HL-60 (cell line): ENCODE data around the gene ERC2.

Experiments used
- DNase-seq, 2 experiments: peaks; one replicate each; pipeline ENCODE4 v3.0.0-alpha.2; 2010 to 2020; ENCODE audit warnings: low read depth in 1 of 2, low spot score in 1 of 2
- H3K27ac ChIP-seq: fragments of 250-450 bp; sonication (Bioruptor Pico); replicated peaks from 2 replicates; pipeline ENCODE4 v1.5.1; 2020; ENCODE audit warnings: mild to moderate bottlenecking, moderate library complexity
- H3K27me3 ChIP-seq: fragments of 250-450 bp; sonication (Bioruptor Pico); 2 replicates; pipeline ENCODE4 v1.5.1; 2021; ENCODE audit warnings: mild to moderate bottlenecking, moderate library complexity; ENCODE audit not compliant: insufficient read depth, poor library complexity, severe bottlenecking
- H3K4me3 ChIP-seq: replicated peaks from 2 replicates; pipeline ENCODE4 v1.5.1; 2011; ENCODE audit warnings: mild to moderate bottlenecking, control low read depth, low read length; ENCODE audit not compliant: insufficient read depth
- GABPA ChIP-seq: IDR thresholded peaks from 2 replicates; pipeline ENCODE4 v1.6.1; 2012; ENCODE audit warnings: low read depth
- POLR2AphosphoS5 ChIP-seq: IDR thresholded peaks from 2 replicates; pipeline ENCODE4 v1.6.1; 2012; ENCODE audit warnings: low read depth
- SPI1 ChIP-seq: IDR thresholded peaks from 2 replicates; pipeline ENCODE4 v1.6.1; 2012; ENCODE audit warnings: low read depth, mild to moderate bottlenecking, borderline replicate concordance
- TF ChIP-seq, protein P1 (sequence below): IDR thresholded peaks from 2 replicates; pipeline ENCODE4 v1.6.1; 2012; ENCODE audit warnings: low read depth; ENCODE audit not compliant: insufficient replicate concordance
- TF ChIP-seq, protein P2 (sequence below): IDR thresholded peaks from one replicate; pipeline ENCODE4 v1.5.1; 2011; ENCODE audit warnings: low read length, control low read depth, inconsistent platforms; ENCODE audit not compliant: insufficient read depth

The ERC2 gene

DNA sequence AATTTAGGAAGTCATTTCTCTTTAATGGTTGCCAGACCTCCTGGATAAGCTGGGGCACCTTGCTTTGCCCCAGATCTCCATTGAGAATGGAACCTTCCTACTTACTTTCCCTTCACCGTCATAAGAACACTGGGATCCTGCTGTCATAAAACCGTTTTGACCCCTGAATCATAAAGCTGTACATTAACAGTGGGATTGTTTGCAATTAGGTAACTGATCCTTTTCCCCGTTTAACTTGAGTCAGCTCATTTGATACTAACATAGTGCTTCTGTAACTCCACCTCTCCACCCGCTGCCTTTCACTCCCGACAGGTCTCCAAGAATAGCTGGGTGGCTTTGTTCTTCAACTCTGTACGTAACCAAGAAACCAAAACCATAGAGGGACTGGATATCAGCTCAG is 673.0 kb downstream of the ERC2 start:
- Histone ChIP-seq H3K4me3 (no peak overlapping the region), H3K27me3 (no peaks in the 10 kb centered on the region), H3K27ac (no peak overlapping the region)
- no peak for DNase-seq
- TF ChIP-seq, protein P1, sequence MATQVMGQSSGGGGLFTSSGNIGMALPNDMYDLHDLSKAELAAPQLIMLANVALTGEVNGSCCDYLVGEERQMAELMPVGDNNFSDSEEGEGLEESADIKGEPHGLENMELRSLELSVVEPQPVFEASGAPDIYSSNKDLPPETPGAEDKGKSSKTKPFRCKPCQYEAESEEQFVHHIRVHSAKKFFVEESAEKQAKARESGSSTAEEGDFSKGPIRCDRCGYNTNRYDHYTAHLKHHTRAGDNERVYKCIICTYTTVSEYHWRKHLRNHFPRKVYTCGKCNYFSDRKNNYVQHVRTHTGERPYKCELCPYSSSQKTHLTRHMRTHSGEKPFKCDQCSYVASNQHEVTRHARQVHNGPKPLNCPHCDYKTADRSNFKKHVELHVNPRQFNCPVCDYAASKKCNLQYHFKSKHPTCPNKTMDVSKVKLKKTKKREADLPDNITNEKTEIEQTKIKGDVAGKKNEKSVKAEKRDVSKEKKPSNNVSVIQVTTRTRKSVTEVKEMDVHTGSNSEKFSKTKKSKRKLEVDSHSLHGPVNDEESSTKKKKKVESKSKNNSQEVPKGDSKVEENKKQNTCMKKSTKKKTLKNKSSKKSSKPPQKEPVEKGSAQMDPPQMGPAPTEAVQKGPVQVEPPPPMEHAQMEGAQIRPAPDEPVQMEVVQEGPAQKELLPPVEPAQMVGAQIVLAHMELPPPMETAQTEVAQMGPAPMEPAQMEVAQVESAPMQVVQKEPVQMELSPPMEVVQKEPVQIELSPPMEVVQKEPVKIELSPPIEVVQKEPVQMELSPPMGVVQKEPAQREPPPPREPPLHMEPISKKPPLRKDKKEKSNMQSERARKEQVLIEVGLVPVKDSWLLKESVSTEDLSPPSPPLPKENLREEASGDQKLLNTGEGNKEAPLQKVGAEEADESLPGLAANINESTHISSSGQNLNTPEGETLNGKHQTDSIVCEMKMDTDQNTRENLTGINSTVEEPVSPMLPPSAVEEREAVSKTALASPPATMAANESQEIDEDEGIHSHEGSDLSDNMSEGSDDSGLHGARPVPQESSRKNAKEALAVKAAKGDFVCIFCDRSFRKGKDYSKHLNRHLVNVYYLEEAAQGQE, result no peak

DNA sequence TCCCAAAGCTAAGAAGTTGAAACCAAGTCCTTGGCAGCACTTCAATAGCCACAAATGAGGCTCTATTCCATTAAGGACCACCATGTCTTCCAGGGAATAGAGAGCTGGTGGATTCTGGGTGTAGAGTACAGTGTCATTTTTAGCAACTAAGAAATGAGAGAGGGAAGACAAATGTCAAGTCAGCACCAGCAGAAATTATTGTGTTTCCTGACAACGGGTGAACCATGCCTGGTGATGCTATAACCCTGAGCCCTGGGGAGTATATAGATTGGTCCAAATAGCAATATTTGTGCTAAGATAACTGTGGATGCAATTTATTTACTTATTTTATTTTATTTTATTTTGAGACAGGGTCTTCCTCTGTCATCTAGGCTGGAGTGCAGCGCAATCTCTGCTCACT is 675.5 kb downstream of the ERC2 start:
- Histone ChIP-seq H3K27me3 (no peaks in the 10 kb centered on the region), H3K4me3 (no peak overlapping the region), H3K27ac (no peak overlapping the region)
- TF ChIP-seq POLR2AphosphoS5 (no peak), SPI1 (no peak), GABPA (no peak)
- TF ChIP-seq, protein P1, result no peak
- TF ChIP-seq, protein P2, sequence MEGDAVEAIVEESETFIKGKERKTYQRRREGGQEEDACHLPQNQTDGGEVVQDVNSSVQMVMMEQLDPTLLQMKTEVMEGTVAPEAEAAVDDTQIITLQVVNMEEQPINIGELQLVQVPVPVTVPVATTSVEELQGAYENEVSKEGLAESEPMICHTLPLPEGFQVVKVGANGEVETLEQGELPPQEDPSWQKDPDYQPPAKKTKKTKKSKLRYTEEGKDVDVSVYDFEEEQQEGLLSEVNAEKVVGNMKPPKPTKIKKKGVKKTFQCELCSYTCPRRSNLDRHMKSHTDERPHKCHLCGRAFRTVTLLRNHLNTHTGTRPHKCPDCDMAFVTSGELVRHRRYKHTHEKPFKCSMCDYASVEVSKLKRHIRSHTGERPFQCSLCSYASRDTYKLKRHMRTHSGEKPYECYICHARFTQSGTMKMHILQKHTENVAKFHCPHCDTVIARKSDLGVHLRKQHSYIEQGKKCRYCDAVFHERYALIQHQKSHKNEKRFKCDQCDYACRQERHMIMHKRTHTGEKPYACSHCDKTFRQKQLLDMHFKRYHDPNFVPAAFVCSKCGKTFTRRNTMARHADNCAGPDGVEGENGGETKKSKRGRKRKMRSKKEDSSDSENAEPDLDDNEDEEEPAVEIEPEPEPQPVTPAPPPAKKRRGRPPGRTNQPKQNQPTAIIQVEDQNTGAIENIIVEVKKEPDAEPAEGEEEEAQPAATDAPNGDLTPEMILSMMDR, result no peak
- no peak for DNase-seq

- no peaks in the 10 kb centered on the region for H3K27me3 ChIP-seq
- H3K27ac ChIP-seq, result no peak overlapping the region
- TF ChIP-seq, protein P1, result no peak
- TF ChIP-seq, protein P2, result no peak
- TF ChIP-seq SPI1, result no peak
- TF ChIP-seq POLR2AphosphoS5, result no peak
- TF ChIP-seq GABPA, result no peak
These were observed 676.3 kb downstream of the ERC2 start for GRCh38 chr3:55792009-55792408.

More at GRCh38 chr3:55792009-55792408, 676.3 kb downstream of the ERC2 start:
- H3K4me3 ChIP-seq, result no peak overlapping the region
- DNase-seq, result peak in 1 of 2 experiments; percentile 50
